Glomerular endothelial cell (primary cell): ENCODE results near the gene RAI14. TPM values are rescaled to one million over a fixed set of nuclear protein-coding genes. Genes with fewer than 3 reads are reported as not detected.
"Not testable (repeated sequence)": the region's sequence is repeated elsewhere in the genome, so short reads cannot be mapped to it uniquely, and the experiment has no call there.

Experiments
- DNase-seq: peaks from one replicate; pipeline ENCODE4 v3.0.0-alpha.2; 2011; ENCODE audit warnings: low read depth, low spot score; ENCODE audit errors: extremely low read depth
- total RNA-seq: library from RNA; depleted of rRNA; stranded (reverse); fragments of >200 nt; gene quantifications from 2 replicates; pipeline ENCODE4 v1.2.3, GENCODE V29; 2015

The RAI14 gene
- total RNA-seq, 1 donor from 2014 or later = 250 TPM

DNA sequence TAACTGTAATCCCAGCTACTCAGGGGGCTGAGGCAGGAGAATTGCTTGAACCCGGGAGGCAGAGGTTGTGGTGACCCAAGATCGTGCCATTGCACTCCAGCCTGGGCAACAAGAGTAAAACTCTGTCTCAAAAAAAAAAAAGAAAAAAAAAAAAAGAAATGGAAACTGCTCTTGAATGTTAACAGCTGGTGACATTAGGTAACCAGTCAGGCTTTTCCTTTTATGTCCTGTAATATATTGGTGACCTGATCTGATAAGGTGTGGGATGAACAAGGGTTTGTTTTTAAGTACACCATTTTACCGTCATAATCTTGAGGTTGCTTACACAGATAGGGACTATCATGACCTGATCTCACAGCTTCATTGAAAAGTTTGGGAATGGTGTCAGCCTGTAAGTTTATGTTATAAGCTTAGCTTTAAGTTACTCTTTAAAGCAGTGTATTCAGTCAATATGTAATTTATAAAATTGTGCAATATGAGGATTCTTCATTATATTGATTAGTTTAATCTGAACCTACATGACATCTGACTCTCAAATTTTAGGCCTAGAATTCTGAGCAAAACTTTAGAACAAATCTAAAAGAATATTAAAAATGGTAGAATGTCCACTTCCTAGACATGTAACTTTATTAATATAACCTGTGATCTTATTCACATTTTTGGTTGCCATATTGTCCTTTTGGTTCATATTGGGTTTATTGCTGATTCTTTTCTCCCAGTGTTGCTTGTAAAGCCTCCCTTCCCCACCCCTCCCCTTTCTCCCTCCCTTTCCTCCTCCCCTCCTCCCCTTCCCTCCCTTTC is 41.4 kb downstream of the RAI14 start:
- DNase-seq = no peak

DNA sequence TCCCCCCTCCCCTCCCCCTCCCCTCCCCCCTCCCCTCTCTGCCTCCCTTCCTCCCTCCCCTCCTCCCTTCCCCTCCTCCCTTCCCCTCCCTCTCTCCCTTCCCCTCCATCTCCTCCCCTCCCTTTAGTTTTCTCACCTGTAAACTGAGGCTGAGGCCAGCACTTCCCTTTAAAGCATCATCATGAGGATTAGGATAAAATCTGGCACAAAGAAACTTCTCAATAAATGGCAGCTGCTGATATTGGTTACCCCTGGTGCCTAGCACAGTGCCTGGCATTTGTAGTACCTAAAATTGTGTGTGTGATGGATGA is 41.9 kb downstream of the RAI14 start:
- DNase-seq = no peak

DNA sequence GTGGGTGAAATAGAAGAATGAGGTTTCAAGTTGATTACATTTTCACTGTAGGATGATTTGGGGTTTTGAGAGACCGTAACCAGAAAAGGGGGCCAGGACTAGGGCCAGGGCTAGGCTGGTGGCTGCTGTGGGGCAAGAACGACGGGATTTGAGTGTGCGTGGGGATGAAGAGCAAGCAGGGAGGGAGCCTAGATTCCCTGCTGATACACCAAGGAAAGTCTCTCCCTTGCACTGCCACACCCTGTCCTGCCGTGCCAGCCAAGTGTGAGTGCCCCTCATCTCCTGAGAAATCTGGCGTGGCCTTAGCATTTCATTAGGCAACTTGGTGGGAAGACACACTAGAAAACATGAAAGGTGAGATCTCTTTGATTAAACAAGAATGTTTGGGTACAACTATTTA is 42.6 kb downstream of the RAI14 start:
- no peak for DNase-seq

DNA sequence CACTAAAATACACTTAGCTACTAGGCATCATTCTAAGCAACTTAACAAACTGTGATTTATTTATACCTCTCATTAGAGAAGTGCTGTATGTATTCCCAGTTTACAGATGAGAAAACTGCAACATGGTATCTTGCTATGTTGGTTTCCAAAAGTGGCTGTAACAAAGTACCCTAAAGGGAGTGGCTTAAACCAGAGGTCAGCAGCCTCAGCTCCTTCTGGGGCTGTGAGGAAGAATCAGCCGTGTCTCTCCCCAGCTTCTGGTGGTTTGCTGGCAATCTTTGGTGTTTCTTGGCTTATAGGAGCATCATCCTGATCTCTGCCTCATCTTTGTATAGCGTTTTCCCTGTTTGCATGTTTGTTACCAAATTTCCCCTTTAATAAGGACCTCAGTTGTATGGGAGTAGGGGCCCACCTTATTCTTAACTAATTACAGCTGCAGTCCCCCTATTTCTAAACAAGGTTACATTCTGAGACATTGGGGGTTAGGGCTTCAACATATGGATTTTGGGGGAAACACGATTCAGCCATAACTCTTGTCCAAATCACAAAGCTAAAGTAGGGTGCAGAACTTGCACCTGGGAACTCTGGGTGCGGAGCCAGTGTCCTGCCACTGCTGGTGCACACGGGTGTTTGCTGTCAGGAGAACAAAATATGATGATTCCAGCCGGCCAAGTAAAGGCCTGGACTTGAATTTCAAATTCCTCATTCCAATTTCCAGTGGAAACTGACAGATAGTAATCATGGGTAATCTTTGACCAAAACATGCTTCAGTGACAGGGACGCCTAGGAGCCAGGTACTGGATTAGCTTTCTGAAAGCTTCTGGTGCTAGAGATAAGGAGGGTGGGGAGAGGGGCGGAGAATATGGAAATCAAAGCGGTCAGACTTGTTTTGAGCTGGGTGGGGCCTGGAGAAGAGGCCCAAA is 43.3 kb downstream of the RAI14 start:
- DNase-seq = no peak

DNA sequence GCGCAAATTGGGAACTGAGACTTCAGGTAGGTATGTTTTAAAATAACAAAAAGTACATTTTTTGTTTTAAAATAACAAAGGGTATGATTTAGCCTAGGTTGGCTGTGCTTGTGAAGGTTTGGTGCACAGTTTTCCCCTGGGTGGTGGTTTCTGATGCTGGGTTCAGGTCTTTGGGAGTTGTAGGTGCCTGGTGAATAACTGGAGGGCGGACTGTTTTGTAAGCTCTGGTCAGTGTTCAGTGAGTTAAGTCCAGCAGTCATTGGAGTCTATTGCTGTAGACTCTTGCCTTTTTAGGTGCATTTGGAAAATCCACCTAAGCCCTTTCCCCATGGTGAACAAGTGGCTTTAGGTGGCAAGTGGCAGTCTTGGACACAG is 43.9 kb downstream of the RAI14 start:
- DNase-seq = no peak

DNA sequence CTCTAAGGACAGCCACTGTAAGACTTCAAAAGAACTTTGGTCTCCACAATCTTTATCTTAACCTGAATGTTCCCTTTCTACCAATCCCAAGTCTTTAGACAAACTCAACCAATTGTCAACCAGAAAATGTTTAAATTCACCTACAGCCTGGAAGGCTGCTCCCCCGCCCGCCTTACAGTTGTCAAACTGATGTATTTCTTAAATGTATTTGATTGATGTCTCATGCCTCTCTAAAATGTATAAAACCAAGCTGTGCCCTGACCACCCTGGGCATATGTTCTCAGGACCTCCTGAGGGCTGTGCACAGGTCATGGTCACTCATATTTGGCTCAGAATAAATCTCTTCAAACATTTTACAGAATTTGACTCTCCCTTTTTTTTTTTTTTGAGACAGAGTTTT is 45.3 kb downstream of the RAI14 start:
- not testable (repeated sequence) for DNase-seq

DNA sequence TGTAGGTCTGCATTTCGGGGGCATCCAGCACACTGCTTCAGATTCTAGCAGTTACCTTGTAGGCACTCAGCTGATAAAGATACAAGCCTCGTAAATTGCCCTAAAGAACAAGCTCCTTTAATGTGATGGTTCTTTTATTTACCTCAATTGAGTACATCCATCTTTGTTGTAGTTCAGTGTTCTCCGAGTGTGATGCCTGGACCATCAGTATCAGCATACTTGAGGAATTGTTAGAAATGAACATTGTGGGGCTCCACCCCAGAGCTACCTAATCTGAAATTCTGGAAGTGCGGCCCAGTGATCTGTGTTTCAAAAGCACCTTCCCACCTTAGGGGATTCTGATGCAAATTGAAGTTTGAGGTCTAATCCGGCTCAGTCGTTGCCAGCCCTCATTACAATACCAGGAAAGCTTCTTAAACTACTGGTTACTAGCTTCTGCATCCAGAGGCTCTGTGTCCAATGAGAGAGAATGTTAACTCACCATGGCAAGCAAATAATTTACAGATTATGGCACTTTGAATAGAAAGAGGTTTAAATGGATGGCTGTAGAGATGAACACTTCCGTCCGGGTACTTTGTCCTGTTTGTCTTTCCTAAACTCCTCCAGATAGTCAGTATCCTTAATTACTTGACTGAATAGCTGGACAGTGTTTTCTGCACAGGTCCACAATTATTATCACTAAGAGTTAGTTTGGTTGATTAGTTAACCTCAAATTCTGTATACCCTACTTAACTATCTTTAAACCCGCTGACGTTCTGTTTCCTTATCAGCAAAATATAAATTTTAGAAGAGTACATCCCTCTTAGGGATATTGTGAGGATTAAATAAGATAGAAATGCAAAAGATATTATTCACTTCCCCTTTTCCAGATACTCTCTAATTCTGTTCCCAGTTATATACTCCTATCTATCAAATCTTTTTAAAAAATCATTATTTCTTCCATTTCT is 47.9 kb downstream of the RAI14 start:
- DNase-seq = no peak

DNA sequence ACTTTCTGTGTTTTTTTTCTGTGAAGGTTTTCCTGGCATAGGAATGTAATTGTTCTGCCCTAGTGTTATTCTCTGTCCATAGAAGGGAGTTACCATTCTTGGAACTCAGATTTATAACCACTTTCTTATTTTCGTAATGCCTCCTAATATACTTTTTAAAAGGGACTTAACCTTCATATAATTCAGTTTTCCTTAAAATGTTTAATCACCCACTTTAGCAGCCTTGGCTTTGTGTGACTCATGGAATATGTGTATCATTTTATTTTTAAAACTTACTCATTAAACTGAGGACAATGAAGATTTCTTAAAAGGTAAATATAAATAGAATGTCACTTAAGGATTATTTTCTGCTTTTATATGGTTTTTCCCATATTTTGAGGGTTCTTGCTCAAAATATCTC is 50.0 kb downstream of the RAI14 start:
- DNase-seq = no peak

DNA sequence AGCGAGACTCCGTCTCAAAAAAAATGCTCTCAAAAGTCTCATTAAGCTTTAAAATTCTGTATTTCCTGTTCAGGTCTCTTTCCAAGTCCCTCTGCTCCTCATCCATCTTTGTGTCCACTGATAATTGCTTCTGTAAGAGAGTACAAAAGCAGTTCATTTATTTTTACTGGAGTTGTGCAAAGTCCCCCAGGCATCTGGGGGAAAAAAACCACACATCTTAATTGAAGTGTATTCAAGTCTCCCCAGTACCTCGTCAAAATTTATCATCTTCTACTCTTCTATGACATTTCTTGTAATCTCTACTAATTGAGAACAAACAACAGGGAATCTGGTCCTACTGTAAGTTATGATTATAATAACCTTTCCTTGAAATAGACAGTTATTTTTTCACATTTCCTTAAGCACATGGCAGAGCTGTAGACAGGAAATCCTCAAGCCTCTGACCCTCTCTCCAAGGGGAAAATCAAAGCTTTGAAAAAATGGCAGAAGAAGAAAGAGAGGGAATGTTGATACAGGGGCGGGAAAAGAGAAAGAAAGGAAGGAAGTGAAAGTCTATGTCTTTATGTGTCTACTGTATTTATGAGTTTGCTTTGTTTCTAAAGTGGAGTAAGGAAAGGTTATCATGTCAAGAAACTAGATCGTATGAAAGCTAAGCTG is 51.5 kb downstream of the RAI14 start:
- no peak for DNase-seq

DNA sequence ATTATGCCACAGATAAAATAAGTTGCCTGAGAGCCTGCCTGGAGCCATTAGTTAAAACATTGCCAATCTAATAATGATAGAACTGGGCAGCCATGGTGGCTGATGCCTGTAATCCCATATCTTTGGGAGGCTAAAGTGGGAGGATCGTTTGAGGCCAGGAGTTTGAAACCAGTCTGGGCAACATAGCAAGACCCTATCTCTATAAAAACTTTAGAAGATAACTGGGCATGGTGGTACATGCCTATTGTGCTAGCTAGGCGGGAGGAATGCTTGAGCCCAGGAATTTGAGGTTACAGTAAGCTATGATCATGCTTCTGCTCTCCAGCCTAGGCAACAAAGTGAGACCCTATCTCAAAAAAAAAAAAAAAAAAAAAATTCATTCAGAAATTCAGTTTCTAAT is 52.6 kb downstream of the RAI14 start:
- DNase-seq = no peak

DNA sequence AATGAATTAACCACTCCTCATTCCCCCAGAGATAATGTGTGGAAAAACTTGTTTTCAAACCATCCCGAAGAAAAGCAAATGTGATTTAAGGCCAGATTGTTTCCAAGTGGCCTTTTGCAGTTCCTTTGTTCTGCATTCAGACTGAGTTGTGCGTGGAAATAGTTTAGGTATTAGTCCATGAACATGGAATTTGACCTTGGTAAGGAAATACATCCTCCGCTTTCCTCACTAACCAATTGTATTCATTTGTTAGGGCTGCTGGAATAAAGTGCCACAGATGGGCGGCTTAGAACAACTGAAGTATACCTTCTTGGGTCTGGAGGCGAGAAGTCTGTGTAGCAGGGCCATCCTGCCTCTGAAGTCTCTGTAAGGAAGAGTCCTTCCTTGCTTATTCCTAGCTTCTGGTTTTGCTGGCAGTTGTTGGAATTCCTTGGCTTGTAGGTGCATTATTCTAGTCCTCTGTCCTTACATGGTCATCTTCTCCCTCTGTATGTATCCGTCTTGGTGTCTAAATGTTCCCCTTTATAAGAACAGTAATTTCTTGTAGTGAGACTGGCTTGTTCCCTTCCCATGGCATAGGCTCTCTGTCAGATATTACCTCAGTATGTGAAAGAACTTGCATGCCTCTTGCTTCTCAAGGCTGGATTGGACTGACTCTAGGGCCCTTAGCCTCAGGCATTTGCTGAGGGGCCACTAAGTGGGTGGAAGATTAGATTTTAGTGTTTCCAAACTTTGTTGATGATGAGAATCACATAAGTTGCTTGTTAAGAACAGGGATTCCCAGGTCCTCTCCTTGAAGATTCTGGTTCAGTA is 53.9 kb downstream of the RAI14 start:
- DNase-seq = peak; percentile 91

DNA sequence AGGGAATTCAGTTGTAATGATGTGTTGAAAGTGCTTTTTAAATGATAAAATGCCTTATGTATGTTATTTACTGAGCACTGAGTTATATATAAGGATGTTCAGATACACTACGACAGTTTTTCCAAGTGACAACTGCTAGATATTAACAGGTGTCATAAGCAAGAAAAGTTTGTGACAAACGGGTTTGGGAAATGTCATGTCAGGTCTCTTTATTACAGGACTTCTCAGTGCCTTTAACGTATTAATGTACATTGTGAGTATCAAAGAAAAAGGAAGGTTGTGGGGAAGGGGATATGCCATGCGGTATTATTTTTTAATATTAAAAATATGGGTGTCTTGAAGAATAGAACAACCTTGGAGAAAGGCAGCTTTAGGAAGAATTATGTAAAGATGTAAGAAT is 56.4 kb downstream of the RAI14 start:
- no peak for DNase-seq

DNA sequence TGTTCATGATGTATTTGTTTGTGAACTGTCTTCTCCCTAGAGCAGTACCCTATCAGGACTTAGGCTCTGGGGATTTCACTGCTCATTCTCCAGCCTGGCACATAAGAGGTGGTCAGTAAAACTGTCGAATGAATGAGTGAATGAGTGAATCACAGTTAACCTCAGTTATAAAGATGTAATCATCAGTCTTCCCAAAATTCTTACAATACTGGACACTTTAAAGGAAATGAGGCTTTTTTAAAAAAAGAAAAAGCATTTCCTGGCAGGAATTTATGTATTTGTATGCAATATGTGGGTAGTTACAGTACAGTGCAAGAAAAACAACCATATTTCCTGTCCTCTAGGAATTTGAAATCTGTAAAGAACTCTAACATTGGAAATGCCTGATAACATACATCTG is 59.6 kb downstream of the RAI14 start:
- DNase-seq = peak; percentile 70

DNA sequence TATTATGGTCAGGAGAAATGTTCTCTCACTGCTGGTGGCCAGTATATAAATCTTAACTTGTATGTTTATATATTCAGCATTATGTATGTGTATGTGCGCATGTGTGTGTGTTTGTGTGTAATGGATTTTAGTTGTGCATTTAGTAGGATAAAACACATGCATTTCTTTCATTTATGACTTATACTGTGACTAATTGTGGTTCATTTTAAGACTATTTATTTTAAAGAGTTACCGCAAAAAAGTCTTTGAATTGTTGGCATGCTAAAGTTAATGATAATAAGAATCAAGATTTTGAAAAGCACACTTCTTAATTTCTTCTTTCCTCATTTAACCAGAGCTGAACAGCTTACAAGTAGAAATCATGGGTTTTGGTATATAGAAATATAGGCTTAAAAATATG is 60.9 kb downstream of the RAI14 start:
- DNase-seq = no peak

DNA sequence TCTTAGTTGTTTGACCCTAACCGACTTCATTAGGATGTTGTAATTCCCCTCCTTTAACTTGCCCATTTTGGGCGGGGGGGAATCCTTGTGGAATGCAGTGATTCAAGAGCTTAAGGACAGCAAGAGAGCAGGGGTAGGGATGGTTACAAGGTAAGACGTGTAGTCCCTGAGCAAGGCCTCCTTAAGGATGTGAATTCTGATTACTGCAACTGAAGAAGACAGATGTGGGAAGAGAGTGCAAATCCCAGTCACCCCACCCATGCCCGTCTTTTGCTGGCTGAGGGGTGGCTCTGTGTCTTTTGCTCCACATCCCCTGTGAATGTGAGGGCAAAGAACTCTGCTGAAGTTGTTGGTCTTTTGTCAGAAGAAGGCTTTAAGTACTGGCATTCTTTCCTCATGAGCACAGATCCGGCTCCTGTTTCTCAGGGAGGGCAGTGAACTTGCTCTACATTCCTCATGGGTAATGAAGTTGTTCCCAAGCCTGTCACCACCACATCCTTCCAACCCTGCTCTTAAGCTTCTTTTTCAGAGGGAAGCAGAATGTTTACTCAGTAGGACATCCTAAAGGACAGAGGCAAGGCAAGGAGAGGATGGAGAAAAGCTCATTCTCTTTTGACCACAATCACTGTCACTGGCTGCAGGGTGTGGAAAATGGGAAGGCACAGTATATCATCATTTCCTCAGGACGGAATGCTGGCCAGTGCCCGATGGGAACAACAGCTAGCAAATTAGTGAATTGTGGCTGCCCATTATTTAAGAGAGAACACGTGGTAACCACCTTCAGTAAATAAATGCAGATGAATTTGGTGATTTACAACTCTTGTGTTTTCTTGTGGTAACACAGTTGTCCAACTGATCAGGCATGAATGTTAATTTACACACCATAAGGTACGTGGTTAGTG is 61.5 kb downstream of the RAI14 start:
- peak; percentile 97 for DNase-seq

DNA sequence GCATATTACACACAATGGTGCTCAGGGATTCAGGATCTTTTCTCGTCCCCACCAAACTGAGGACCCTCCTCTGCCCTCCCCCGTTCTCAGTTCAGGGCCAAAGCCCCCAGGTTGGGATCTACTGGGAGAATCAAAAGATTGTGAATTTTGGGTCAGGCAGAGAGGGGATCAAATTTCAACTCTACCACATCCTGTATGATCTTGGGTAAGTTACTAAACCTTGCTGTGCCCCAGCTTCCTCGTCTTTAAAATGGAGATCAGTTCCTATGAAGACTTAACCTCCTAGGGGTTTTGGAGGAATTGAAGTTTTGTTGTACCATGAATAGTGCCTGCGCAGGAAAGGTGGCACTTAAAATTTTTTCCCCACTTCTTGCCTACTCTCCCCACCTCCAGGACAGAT is 62.4 kb downstream of the RAI14 start:
- DNase-seq = no peak

DNA sequence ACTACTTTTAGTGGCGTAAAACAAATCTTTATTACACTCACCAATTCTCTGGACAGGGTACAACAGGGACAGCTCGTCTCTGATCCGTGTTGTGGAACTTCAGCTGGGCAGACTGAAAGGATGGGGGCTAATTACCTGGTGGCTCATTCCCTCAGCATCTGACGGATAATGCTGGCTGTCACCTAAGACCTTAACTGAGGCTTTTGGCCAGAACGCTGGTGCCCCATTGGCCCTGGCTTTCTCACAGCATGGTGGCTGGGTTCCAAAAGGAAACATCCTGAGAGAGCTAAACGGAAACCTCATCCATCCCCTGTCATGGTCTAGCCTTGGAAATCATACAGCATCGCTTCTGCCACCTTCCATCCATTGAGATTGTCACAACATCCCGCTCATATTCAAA is 62.9 kb downstream of the RAI14 start:
- no peak for DNase-seq

DNA sequence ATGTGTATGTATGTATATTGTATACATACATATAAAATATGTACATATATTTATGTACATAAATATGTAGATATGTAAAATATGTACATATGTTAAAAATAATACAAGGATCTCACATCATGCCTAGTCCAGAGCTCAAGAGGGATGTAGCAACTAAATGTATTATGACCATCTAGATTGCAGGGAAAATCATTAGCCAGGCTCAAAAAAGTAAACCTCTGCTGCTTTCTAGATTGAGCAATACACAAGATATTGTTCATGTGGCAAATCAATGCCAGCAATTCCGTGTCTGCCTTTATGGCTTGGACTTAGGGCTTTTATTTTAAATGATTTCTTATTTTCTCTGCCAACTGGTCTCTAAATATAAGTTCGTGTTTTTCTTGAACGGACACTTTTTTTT is 65.2 kb downstream of the RAI14 start:
- DNase-seq = no peak

DNA sequence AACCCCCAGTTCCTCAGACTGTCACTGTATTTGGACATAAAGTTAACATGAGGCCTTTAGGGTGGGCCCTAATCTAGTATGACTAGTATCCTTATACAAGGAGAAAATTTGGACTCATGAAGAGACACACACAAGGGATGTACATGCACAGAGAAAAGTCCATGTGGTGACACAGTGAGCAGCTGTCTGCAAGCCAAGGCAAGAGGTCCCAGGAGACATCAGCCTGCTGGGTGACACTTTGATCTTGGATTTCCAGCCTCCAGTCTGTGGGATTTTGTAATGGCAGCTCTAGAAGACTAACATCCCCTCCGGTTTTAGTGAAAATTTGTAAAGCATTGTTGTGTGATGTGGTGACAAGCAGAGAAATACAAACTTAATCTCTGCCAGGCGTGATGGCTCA is 66.1 kb downstream of the RAI14 start:
- no peak for DNase-seq
